Astrocyte of the cerebellum (primary cell): ENCODE results near the gene NKD2.

Experiments
- DNase-seq: peaks from one replicate; pipeline ENCODE4 v3.0.0-alpha.2; 2011; ENCODE audit warnings: low read depth
- H3K4me3 ChIP-seq: 2 replicates; pipeline ENCODE4 v1.5.1; 2011; ENCODE audit warnings: mild to moderate bottlenecking, low read depth, low read length, moderate library complexity
- in situ Hi-C: cut with HindIII; loops from 2 replicates; pipeline ENCODE4 v1.10.0; 2017; ENCODE audit warnings: low sequenced_read_pairs
- TF ChIP-seq, protein P1 (sequence below): IDR thresholded peaks from 2 replicates; pipeline ENCODE4 v1.5.1; 2012; ENCODE audit warnings: low read length, low read depth, moderate library complexity, mild to moderate bottlenecking; ENCODE audit errors: missing control alignments

NKD2 gene

DNA sequence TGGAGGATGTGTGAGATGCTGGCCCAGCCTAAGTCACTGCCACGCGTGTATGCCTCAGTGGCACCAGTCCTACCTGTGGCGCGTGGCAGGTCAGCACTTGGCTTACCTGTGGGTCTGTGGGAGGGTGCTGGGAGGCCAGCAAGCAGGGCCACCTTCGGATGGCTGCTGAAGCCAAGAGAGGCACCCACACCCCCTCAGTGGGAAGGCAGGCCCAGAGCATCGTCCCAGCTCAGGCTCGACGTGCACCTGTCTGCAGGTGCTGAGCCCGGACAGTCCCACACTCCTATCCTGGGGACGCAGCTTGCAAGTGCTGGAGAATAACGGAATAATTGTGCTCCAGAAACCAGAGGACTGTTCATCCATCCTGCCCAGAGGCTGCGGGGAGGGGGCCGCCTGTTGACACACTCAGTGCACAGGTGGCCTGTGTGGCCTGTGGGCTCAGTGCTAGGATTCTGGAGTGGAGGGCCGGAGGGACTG, 24.0 kb downstream of the NKD2 start:
- TF ChIP-seq, protein P1, sequence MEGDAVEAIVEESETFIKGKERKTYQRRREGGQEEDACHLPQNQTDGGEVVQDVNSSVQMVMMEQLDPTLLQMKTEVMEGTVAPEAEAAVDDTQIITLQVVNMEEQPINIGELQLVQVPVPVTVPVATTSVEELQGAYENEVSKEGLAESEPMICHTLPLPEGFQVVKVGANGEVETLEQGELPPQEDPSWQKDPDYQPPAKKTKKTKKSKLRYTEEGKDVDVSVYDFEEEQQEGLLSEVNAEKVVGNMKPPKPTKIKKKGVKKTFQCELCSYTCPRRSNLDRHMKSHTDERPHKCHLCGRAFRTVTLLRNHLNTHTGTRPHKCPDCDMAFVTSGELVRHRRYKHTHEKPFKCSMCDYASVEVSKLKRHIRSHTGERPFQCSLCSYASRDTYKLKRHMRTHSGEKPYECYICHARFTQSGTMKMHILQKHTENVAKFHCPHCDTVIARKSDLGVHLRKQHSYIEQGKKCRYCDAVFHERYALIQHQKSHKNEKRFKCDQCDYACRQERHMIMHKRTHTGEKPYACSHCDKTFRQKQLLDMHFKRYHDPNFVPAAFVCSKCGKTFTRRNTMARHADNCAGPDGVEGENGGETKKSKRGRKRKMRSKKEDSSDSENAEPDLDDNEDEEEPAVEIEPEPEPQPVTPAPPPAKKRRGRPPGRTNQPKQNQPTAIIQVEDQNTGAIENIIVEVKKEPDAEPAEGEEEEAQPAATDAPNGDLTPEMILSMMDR = no peak
- no peak for DNase-seq
- in situ Hi-C loops = no loop called here
- no peak overlapping the region for H3K4me3 ChIP-seq

GRCh38 chr5:1033178-1033577, 24.6 kb downstream of the NKD2 start:
- DNase-seq = no peak
- no peak overlapping the region for H3K4me3 ChIP-seq
- TF ChIP-seq, protein P1 = no peak
- in situ Hi-C loops = no loop called here

DNA sequence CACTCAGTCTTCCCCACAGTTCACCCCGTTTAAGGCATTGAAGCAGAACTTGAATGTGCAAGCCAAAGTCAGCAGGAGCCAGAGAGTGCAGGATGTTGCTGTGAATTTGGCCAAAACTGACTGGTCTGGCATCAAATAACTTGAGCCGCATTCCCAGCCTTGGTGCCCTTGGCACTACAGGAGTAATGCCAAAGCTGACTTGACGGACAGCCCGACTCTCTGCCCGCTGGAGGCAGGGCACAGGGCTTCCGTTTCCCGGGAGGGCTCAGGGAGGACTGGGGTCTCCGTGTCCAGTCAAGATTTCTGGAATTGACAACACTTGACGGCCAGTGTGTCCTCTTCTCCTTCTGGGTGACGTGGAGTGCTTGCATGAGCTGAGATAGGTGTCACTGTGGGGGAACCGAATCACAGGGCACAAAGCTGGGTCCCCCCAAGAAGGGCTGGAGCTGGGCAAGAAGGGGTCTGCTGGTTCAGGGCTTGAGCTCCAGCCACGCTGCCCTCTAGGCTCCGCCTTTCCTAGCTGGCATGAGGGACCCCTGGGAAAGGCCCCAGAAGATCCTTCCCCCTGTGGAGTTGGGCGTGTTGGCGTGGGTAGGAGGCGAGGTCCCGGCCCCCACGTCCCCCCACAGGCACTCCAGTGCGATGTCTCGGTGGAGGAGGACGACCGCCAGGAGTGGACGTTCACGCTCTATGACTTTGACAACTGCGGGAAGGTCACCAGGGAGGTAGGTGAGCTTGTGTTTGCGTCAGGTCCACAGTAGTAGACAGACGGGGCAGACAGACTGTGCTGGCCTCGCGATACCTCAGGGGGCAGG, 25.2 kb downstream of the NKD2 start:
- DNase-seq = no peak
- no peak overlapping the region for H3K4me3 ChIP-seq
- in situ Hi-C loops = no loop called here
- TF ChIP-seq, protein P1 = no peak

- TF ChIP-seq, protein P1 = no peak
- no peak for DNase-seq
- no peak overlapping the region for H3K4me3 ChIP-seq
- in situ Hi-C loops = no loop called here
Observed at GRCh38 chr5:1034421-1034905, 25.9 kb downstream of the NKD2 start.

DNA sequence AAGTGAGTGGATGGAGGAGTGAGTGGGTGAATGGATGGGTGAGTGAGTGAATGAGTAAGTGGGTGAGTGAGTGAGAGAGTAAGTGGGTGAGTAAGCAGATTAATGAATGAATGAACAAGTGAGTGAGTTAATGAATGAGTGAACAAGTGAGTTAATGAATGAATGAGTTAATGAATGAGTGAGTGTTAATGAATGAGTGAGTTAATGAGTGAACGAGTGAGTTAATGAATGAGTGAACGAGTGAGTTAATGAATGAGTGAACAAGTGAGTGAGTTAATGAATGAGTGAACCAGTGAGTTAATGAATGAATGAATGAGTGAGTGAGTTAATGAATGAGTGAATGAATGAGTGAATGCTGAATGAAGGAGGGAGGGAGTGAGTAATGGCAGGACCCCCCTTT, 26.4 kb downstream of the NKD2 start:
- no peak for DNase-seq
- TF ChIP-seq, protein P1 = no peak
- H3K4me3 ChIP-seq = no peak overlapping the region
- in situ Hi-C loops = no loop called here

- H3K4me3 ChIP-seq = no peak overlapping the region
- TF ChIP-seq, protein P1 = no peak
- DNase-seq = no peak
- in situ Hi-C loops = no loop called here
Observed at GRCh38 chr5:1035421-1036405, 27.1 kb downstream of the NKD2 start.
